Measurements from ENCODE around the gene JADE2.

The JADE2 gene

DNA sequence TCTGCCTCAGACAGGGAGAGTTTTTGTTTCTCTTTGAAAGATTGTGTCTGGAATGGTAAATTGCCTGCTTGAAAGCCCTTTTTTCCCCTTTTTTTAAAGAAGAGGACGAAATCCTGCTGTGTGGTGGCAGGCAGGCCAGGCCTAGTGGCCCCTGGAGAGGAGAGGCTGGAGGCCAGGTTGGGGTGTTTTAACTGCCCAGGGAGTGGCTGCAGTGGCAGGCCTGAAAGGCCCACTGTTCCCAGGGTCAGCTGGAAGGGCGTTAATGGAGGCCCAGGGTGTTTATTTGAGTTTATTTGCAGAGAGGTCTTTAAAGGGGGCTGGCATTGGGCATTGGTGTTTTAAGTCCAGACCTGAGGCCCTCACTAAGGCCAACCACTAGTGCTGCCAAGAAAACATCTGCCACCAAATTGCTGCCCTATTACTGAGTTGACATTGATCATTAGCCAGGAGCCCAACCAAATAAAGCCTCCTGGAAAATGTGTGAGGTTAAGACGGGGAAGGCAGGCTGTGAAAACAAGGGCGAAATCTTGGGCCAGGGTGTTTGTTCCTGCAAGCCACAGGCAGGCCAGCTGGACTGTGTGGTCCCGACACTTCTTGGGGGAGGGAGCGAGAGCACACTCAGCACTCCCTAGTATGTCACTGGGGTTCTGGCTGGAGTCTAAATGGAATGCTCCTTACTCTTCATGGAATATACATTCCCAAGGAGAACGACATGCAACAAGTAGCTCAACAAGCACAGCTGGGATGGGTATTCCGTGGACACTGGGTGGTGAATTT, 5.0 kb downstream of the JADE2 start:
- peak overlapping the region; percentile 69 for H3K27ac ChIP-seq
- TF ChIP-seq, protein P1, sequence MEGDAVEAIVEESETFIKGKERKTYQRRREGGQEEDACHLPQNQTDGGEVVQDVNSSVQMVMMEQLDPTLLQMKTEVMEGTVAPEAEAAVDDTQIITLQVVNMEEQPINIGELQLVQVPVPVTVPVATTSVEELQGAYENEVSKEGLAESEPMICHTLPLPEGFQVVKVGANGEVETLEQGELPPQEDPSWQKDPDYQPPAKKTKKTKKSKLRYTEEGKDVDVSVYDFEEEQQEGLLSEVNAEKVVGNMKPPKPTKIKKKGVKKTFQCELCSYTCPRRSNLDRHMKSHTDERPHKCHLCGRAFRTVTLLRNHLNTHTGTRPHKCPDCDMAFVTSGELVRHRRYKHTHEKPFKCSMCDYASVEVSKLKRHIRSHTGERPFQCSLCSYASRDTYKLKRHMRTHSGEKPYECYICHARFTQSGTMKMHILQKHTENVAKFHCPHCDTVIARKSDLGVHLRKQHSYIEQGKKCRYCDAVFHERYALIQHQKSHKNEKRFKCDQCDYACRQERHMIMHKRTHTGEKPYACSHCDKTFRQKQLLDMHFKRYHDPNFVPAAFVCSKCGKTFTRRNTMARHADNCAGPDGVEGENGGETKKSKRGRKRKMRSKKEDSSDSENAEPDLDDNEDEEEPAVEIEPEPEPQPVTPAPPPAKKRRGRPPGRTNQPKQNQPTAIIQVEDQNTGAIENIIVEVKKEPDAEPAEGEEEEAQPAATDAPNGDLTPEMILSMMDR (IDR thresholded peaks at IDR 0.05; ENCODE audit: low read depth, low read length): no peak
- no peaks in the 10 kb centered on the region for H3K36me3 ChIP-seq
- DNase-seq: no peak
- no peaks in the 10 kb centered on the region for H3K27me3 ChIP-seq (ENCODE audit: insufficient read depth, low read depth, severe bottlenecking)
- H3K9me3 ChIP-seq (ENCODE audit: severe bottlenecking): no peaks in the 10 kb centered on the region
- no peak overlapping the region for H3K4me3 ChIP-seq (ENCODE audit: low read depth, low read length)

DNA sequence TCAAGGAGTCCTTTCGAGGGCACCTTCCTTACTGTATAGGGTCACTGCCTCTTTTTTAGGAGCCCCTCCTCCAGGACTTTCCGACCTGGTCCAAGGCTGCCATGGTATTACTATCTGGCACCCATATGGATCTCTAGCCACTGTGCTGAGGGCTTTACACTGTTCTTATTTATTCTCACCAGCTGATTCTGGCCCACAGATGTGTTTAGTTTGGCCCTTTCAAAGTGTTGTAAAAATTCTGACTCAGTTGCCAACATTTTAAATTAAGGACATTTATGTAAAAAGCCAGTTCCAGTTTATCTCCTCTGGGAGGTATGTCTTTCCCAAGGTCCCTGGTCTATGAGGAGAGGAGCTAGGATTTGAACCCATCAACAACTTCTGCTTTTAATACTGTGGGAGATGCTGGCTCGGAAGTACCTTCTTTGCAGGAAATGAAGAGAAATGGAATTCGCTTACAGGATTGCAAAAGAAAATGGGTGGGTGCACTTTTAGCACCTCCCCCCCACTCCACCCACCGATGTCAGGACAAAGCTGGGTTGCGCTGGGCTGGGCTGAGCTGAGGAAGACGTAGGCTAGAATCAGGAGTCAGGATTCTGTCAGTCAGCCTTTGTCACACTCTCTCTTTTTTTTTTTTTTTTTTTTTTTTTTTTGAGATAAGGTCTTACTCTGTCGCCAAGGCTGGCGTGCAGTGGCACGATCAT, 7.8 kb downstream of the JADE2 start:
- no peaks in the 10 kb centered on the region for H3K9me3 ChIP-seq (ENCODE audit: severe bottlenecking)
- peak overlapping the region; percentile 54 for H3K27ac ChIP-seq
- no peak for DNase-seq
- no peaks in the 10 kb centered on the region for H3K27me3 ChIP-seq (ENCODE audit: insufficient read depth, low read depth, severe bottlenecking)
- TF ChIP-seq, protein P1 (IDR thresholded peaks at IDR 0.05; ENCODE audit: low read depth, low read length): no peak
- peaks cover 5% of the 10 kb centered on the region for H3K36me3 ChIP-seq
- no peak overlapping the region for H3K4me3 ChIP-seq (ENCODE audit: low read depth, low read length)

DNA sequence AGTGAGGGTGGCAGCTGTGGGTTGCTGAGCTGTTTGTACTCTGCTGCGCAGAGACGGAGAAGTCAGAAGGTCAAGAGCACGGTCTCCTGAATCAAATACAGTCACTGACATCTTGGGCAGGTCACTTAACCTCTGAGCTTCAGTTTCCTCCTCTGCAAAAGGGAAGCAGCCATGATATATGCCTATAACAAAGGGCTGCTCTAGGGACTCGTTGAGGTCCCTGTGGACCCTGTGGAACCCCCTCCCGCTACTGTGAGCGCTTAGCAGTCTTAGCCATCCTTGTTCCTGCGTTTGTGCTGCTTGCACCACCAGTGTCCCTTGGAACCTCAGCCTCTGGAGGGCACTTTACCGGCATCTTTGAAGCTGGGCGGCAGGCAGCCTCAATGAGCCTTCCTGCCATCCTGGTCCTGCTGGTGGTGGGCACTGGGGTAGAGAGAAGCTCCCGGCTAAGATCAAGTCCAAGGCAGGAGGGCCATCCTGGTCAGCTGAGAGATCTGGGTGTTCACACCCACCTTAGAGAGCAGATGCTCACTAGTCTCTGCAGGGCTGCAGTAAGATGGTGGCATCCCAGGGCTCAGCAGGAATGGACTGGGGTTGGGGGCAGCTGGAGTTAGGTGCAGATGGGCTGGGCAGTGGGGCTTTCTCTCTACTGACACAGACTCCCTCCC, 8.7 kb downstream of the JADE2 start:
- peaks cover 10% of the 10 kb centered on the region for H3K36me3 ChIP-seq
- TF ChIP-seq, protein P1 (IDR thresholded peaks at IDR 0.05; ENCODE audit: low read depth, low read length): no peak
- no peaks in the 10 kb centered on the region for H3K27me3 ChIP-seq (ENCODE audit: insufficient read depth, low read depth, severe bottlenecking)
- no peaks in the 10 kb centered on the region for H3K9me3 ChIP-seq (ENCODE audit: severe bottlenecking)
- DNase-seq: no peak
- peak overlapping the region; percentile 67 for H3K27ac ChIP-seq
- H3K4me3 ChIP-seq (ENCODE audit: low read depth, low read length): no peak overlapping the region

DNA sequence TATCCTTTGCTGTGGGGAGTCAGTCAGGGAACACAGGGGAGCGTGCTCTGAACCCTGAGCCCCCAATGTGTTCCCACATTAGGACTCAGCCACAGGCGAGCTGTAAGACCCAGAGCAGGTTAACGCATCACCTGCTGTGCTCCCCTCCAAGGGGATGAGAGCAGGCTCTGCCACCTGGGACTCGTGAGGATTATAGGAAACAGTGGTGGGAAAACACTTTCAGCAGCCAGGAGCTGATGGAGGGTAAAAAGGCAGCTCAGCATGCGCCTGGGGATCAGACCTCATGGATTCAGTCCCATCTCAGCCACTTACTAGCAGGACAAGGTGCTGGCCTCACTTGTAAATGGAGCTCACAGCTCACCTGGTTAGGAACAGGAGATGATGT, 9.2 kb downstream of the JADE2 start:
- Histone ChIP-seq H3K27me3 (ENCODE audit: insufficient read depth, low read depth, severe bottlenecking) (no peaks in the 10 kb centered on the region), H3K27ac (peak overlapping the region; percentile 67), H3K9me3 (ENCODE audit: severe bottlenecking) (no peaks in the 10 kb centered on the region), H3K36me3 (peaks cover 14% of the 10 kb centered on the region), H3K4me3 (ENCODE audit: low read depth, low read length) (no peak overlapping the region)
- TF ChIP-seq, protein P1 (IDR thresholded peaks at IDR 0.05; ENCODE audit: low read depth, low read length): no peak
- DNase-seq: peak; percentile 72

DNA sequence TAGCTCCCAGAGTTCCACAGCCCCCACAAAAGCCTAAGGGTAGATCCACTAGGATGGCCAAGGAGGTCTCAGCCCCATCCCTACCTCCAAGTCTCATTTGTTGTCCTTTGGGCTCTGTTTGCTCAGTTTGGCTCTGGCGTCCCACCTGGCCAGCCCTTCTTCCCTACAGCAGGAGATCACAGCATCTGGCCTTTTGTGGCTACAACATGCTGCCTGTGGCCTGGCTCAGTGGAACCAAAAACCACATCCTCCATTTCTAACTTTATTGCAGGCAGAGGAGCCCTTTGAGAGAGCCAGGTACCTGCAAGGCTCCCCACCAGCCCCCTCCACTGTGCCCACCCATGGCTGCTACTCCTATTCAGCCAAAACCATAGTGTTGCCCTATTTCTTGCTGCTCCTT, 11.4 kb downstream of the JADE2 start:
- H3K27ac ChIP-seq: no peak overlapping the region

More for the DNA sequence above, 11.4 kb downstream of the JADE2 start:
- DNase-seq: no peak
- Histone ChIP-seq H3K36me3 (peaks cover 27% of the 10 kb centered on the region), H3K4me3 (ENCODE audit: low read depth, low read length) (no peak overlapping the region), H3K27me3 (ENCODE audit: insufficient read depth, low read depth, severe bottlenecking) (no peaks in the 10 kb centered on the region), H3K9me3 (ENCODE audit: severe bottlenecking) (no peaks in the 10 kb centered on the region)
- TF ChIP-seq, protein P1 (IDR thresholded peaks at IDR 0.05; ENCODE audit: low read depth, low read length): no peak

All from WERI-Rb-1 (cell line).